ENCODE results near the gene SEMA4A. TPM values are rescaled to one million over a fixed set of nuclear protein-coding genes. Genes with fewer than 3 reads are reported as not detected.

SEMA4A gene
- total RNA-seq, 2 experiments from 2014 or later, result 77.8 to 196 TPM

- ChIA-PET POLR2A (interaction anchor here (0.6 to 3.7 kb wide), 6 partner anchors 13 to 860 kb away, joined by 3 to 18 read pairs (median 5); partner anchors contain the start of gene PMF1), CTCF (ENCODE audit: unreplicated experiment) (interaction anchor here (1.2 kb wide), 1 partner anchor 75 kb away, joined by 3 read pairs; no protein-coding TSS in a partner anchor)
- TF ChIP-seq CTCF (conservative IDR thresholded peaks at IDR 0.05; ENCODE audit: low read length) (no peak), EZH2phosphoT487 (IDR thresholded peaks at IDR 0.05; ENCODE audit: borderline replicate concordance, low read depth, low read length) (no peak)
- intact Hi-C loops (cut with micrococcal nuclease; ENCODE audit: unreplicated experiment), result loop anchor here (5.0 kb wide), 1 partner anchor 134 kb away; no protein-coding TSS in a partner anchor
- DNase-seq (ENCODE audit: low spot score), result no peak
- H3K4me1 ChIP-seq (ENCODE audit: insufficient read depth, low read length, poor library complexity, severe bottlenecking), result peaks cover 15% of the 10 kb centered on the region
- H3K36me3 ChIP-seq (ENCODE audit: insufficient read depth, low read length), result peaks cover 39% of the 10 kb centered on the region
- no peaks in the 10 kb centered on the region for H4K20me1 ChIP-seq (ENCODE audit: insufficient read depth, low read length)
- H3K4me2 ChIP-seq (ENCODE audit: low read length), result peak overlapping the region; percentile 22; the same call in 1 of the 2 replicates
- H3K9me3 ChIP-seq (ENCODE audit: low read length), result no peaks in the 10 kb centered on the region
- no TSS peak for BruUV-seq (replicated peaks)
- H3K9me2 ChIP-seq (ENCODE audit: insufficient read depth, low read length), result no peaks in the 10 kb centered on the region
- H3K79me2 ChIP-seq (ENCODE audit: insufficient read depth, low read depth, low read length), result no peaks in the 10 kb centered on the region
- no peak overlapping the region for H2AFZ ChIP-seq (ENCODE audit: low read length)
- no peak overlapping the region for H3K4me3 ChIP-seq (ENCODE audit: low read depth, low read length, poor library complexity, severe bottlenecking)
- H3K27ac ChIP-seq (ENCODE audit: low read depth, low read length, poor library complexity, severe bottlenecking), result peak overlapping the region; percentile 39
Measured at GRCh38 chr1:156226116-156226538, 72.7 kb downstream of the SEMA4A start.

- no peak for TF ChIP-seq EZH2phosphoT487 (IDR thresholded peaks at IDR 0.05; ENCODE audit: borderline replicate concordance, low read depth, low read length)
- peaks cover 33% of the 10 kb centered on the region for H3K36me3 ChIP-seq (ENCODE audit: insufficient read depth, low read length)
- H3K79me2 ChIP-seq (ENCODE audit: insufficient read depth, low read depth, low read length), result no peaks in the 10 kb centered on the region
- H3K27ac ChIP-seq (ENCODE audit: low read depth, low read length, poor library complexity, severe bottlenecking), result peak overlapping the region; percentile 39
- H3K4me3 ChIP-seq (ENCODE audit: low read depth, low read length, poor library complexity, severe bottlenecking), result no peak overlapping the region
- ChIA-PET CTCF (ENCODE audit: unreplicated experiment) (interaction anchor here (1.2 kb wide), 1 partner anchor 76 kb away, joined by 3 read pairs; no protein-coding TSS in a partner anchor), POLR2A (interaction anchor here (0.6 to 3.7 kb wide), 4 partner anchors 14 to 80 kb away, joined by 3 to 18 read pairs (median 11); partner anchors contain the start of gene PMF1)
- intact Hi-C loops (cut with micrococcal nuclease; ENCODE audit: unreplicated experiment), result loop anchor here (5.0 kb wide), 1 partner anchor 134 kb away; no protein-coding TSS in a partner anchor
- no peak overlapping the region for H3K4me2 ChIP-seq (ENCODE audit: low read length)
- peaks cover 15% of the 10 kb centered on the region for H3K4me1 ChIP-seq (ENCODE audit: insufficient read depth, low read length, poor library complexity, severe bottlenecking)
- no peaks in the 10 kb centered on the region for H3K9me3 ChIP-seq (ENCODE audit: low read length)
- no peaks in the 10 kb centered on the region for H4K20me1 ChIP-seq (ENCODE audit: insufficient read depth, low read length)
- H2AFZ ChIP-seq (ENCODE audit: low read length), result no peak overlapping the region
- H3K9me2 ChIP-seq (ENCODE audit: insufficient read depth, low read length), result no peaks in the 10 kb centered on the region
- BruUV-seq (replicated peaks), result TSS peak; percentile 34
- DNase-seq (ENCODE audit: low spot score), result no peak
Measured at GRCh38 chr1:156226782-156227181, 73.4 kb downstream of the SEMA4A start.

Small RNAs within 50 kb of the gene (small RNA-seq; reads per million reads assigned to genes)
- gene RF00568, result not detected

Other genes starting within 250 kb of the SEMA4A start
- gene RIT1, start 242.2 kb upstream of the SEMA4A start, total RNA-seq (2014; rRNA removed; shearing (Covaris generic)), result 15.9 and 17.2 TPM in 2 replicates
- 20.8 and 21.0 TPM in 2 replicates for gene RIT1, start 242.2 kb upstream of the SEMA4A start, total RNA-seq (2022)
- gene KHDC4, start 219.2 kb upstream of the SEMA4A start, total RNA-seq (2014; rRNA removed; shearing (Covaris generic)), result 84.6 and 88.9 TPM in 2 replicates
- gene KHDC4, start 219.2 kb upstream of the SEMA4A start, total RNA-seq (2022), result 121 and 127 TPM in 2 replicates
- 3.0 TPM in 1 of 2 replicates, not detected in the other for gene RXFP4, start 211.9 kb upstream of the SEMA4A start, total RNA-seq (2014; rRNA removed; shearing (Covaris generic))
- gene RXFP4, start 211.9 kb upstream of the SEMA4A start, total RNA-seq (2022), result 0.34 TPM in 1 of 2 replicates, not detected in the other
- gene ARHGEF2, start 175.0 kb upstream of the SEMA4A start, total RNA-seq (2014; rRNA removed; shearing (Covaris generic)), result 78.8 and 106 TPM in 2 replicates
- gene ARHGEF2, start 175.0 kb upstream of the SEMA4A start, total RNA-seq (2022), result 133 and 139 TPM in 2 replicates
- 109 and 147 TPM in 2 replicates for gene SSR2, start 132.6 kb upstream of the SEMA4A start, total RNA-seq (2014; rRNA removed; shearing (Covaris generic))
- 153 and 157 TPM in 2 replicates for gene SSR2, start 132.6 kb upstream of the SEMA4A start, total RNA-seq (2022)
- 20.8 and 33.2 TPM in 2 replicates for gene UBQLN4, start 99.8 kb upstream of the SEMA4A start, total RNA-seq (2014; rRNA removed; shearing (Covaris generic))
- gene UBQLN4, start 99.8 kb upstream of the SEMA4A start, total RNA-seq (2022), result 37.1 and 40.3 TPM in 2 replicates
- gene LAMTOR2, start 98.8 kb upstream of the SEMA4A start, total RNA-seq (2014; rRNA removed; shearing (Covaris generic)), result 71.3 and 103 TPM in 2 replicates
- 52.1 and 55.2 TPM in 2 replicates for gene LAMTOR2, start 98.8 kb upstream of the SEMA4A start, total RNA-seq (2022)
- gene RAB25, start 92.4 kb upstream of the SEMA4A start, total RNA-seq (2014; rRNA removed; shearing (Covaris generic)), result not detected in 2 replicates
- 0.48 TPM in 1 of 2 replicates, not detected in the other for gene RAB25, start 92.4 kb upstream of the SEMA4A start, total RNA-seq (2022)
- 4.5 and 5.3 TPM in 2 replicates for gene MEX3A, start 71.1 kb upstream of the SEMA4A start, total RNA-seq (2014; rRNA removed; shearing (Covaris generic))
- 5.3 and 5.5 TPM in 2 replicates for gene MEX3A, start 71.1 kb upstream of the SEMA4A start, total RNA-seq (2022)
- gene LMNA, start 38.9 kb upstream of the SEMA4A start, total RNA-seq (2014; rRNA removed; shearing (Covaris generic)), result 12.9 and 14.3 TPM in 2 replicates
- 5.0 and 6.5 TPM in 2 replicates for gene LMNA, start 38.9 kb upstream of the SEMA4A start, total RNA-seq (2022)
- gene SLC25A44, start 40.5 kb downstream of the SEMA4A start, total RNA-seq (2014; rRNA removed; shearing (Covaris generic)), result 8.5 and 11.0 TPM in 2 replicates
- 22.5 and 26.1 TPM in 2 replicates for gene SLC25A44, start 40.5 kb downstream of the SEMA4A start, total RNA-seq (2022)
- gene PMF1, start 59.4 kb downstream of the SEMA4A start, total RNA-seq (2014; rRNA removed; shearing (Covaris generic)), result 82.5 and 88.3 TPM in 2 replicates
- 67.5 and 75.5 TPM in 2 replicates for gene PMF1, start 59.4 kb downstream of the SEMA4A start, total RNA-seq (2022)
- gene BGLAP, start 88.6 kb downstream of the SEMA4A start, total RNA-seq (2014; rRNA removed; shearing (Covaris generic)), result 4.2 and 6.0 TPM in 2 replicates
- 3.7 and 4.7 TPM in 2 replicates for gene BGLAP, start 88.6 kb downstream of the SEMA4A start, total RNA-seq (2022)
- 4.2 and 5.0 TPM in 2 replicates for gene PAQR6, start 94.5 kb downstream of the SEMA4A start, total RNA-seq (2014; rRNA removed; shearing (Covaris generic))
- 15.7 and 16.4 TPM in 2 replicates for gene PAQR6, start 94.5 kb downstream of the SEMA4A start, total RNA-seq (2022)
- 87.0 and 87.9 TPM in 2 replicates for gene SMG5, start 129.2 kb downstream of the SEMA4A start, total RNA-seq (2014; rRNA removed; shearing (Covaris generic))
- gene SMG5, start 129.2 kb downstream of the SEMA4A start, total RNA-seq (2022), result 88.9 and 99.0 TPM in 2 replicates
- gene TMEM79, start 130.7 kb downstream of the SEMA4A start, total RNA-seq (2014; rRNA removed; shearing (Covaris generic)), result 5.0 and 6.2 TPM in 2 replicates
- 6.8 and 7.4 TPM in 2 replicates for gene TMEM79, start 130.7 kb downstream of the SEMA4A start, total RNA-seq (2022)
- 0.60 TPM in 1 of 2 replicates, not detected in the other for gene GLMP, start 142.1 kb downstream of the SEMA4A start, total RNA-seq (2014; rRNA removed; shearing (Covaris generic))
- 4.9 and 8.0 TPM in 2 replicates for gene GLMP, start 142.1 kb downstream of the SEMA4A start, total RNA-seq (2022)
- 0.63 and 1.2 TPM in 2 replicates for gene VHLL, start 145.7 kb downstream of the SEMA4A start, total RNA-seq (2014; rRNA removed; shearing (Covaris generic))
- gene VHLL, start 145.7 kb downstream of the SEMA4A start, total RNA-seq (2022), result 0.59 TPM in 1 of 2 replicates, not detected in the other
- gene CCT3, start 184.7 kb downstream of the SEMA4A start, total RNA-seq (2014; rRNA removed; shearing (Covaris generic)), result 385 and 407 TPM in 2 replicates
- 321 and 387 TPM in 2 replicates for gene CCT3, start 184.7 kb downstream of the SEMA4A start, total RNA-seq (2022)
- gene TSACC, start 184.9 kb downstream of the SEMA4A start, total RNA-seq (2014; rRNA removed; shearing (Covaris generic)), result 2.3 TPM in 1 of 2 replicates, not detected in the other
- gene TSACC, start 184.9 kb downstream of the SEMA4A start, total RNA-seq (2022), result 1.9 and 2.0 TPM in 2 replicates
- not detected in 2 replicates for gene RHBG, start 215.6 kb downstream of the SEMA4A start, total RNA-seq (2014; rRNA removed; shearing (Covaris generic))
- not detected in 2 replicates for gene RHBG, start 215.6 kb downstream of the SEMA4A start, total RNA-seq (2022)